Stimulated activated CD8-positive, alpha-beta memory T cell treated with anti-CD3 and anti-CD28 coated beads, Interleukin-7, amount 100 ng/mL, for 1 hour (primary cell): ENCODE measurements around the gene PCNX4.

Source experiments
- DNase-seq, 2 donors: peaks; one replicate each; pipeline ENCODE4 v3.0.0-alpha.2; 2020; ENCODE audit warnings: low read depth in 2 of 2

PCNX4 gene

GRCh38 chr14:60174352-60175254 lies 82.9 kb downstream of the PCNX4 start:
- no peak for DNase-seq

- no peak for DNase-seq
Measured at GRCh38 chr14:60175255-60175902, 83.7 kb downstream of the PCNX4 start.

- no peak for DNase-seq
Measured at GRCh38 chr14:60178164-60178563, 86.4 kb downstream of the PCNX4 start.

- no peak for DNase-seq
Measured at GRCh38 chr14:60178820-60179219, 87.1 kb downstream of the PCNX4 start.

GRCh38 chr14:60179431-60179869 lies 87.7 kb downstream of the PCNX4 start:
- no peak for DNase-seq

- no peak for DNase-seq
Measured at GRCh38 chr14:60183138-60183537, 91.4 kb downstream of the PCNX4 start.

GRCh38 chr14:60183741-60184140 lies 92.0 kb downstream of the PCNX4 start:
- no peak for DNase-seq

GRCh38 chr14:60184146-60184904 lies 92.6 kb downstream of the PCNX4 start:
- no peak for DNase-seq

GRCh38 chr14:60184905-60185555 lies 93.3 kb downstream of the PCNX4 start:
- no peak for DNase-seq

- no peak for DNase-seq
Measured at GRCh38 chr14:60188115-60188514, 96.4 kb downstream of the PCNX4 start.

- no peak for DNase-seq
Measured at GRCh38 chr14:60188696-60189095, 97.0 kb downstream of the PCNX4 start.

GRCh38 chr14:60189923-60190840 lies 98.5 kb downstream of the PCNX4 start:
- DNase-seq: no peak

- DNase-seq: no peak
Measured at GRCh38 chr14:60195179-60195810, 103.6 kb downstream of the PCNX4 start.

GRCh38 chr14:60196291-60196690 lies 104.6 kb downstream of the PCNX4 start:
- no peak for DNase-seq

GRCh38 chr14:60197629-60198303 lies 106.0 kb downstream of the PCNX4 start:
- DNase-seq: no peak

GRCh38 chr14:60199321-60199720 lies 107.6 kb downstream of the PCNX4 start:
- no peak for DNase-seq

GRCh38 chr14:60204104-60204842 lies 112.5 kb downstream of the PCNX4 start:
- no peak for DNase-seq

- DNase-seq: no peak
Measured at GRCh38 chr14:60204843-60205774, 113.4 kb downstream of the PCNX4 start.
